GM23248 (cell line): ENCODE data around the gene GPR108. TPM values are rescaled to one million over a fixed set of nuclear protein-coding genes. Genes with fewer than 3 reads are reported as not detected.

Experiments used
- DNase-seq: peaks from one replicate; pipeline ENCODE4 v3.0.0-alpha.2; 2015
- H2AFZ ChIP-seq: fragments of 200-600 bp; sonication (generic); 2 replicates; pipeline ENCODE4 v1.6.1; 2016; ENCODE audit warnings: antibody characterized with exemption
- H3F3A ChIP-seq: fragments of 200-600 bp; sonication (generic); 2 replicates; pipeline ENCODE4 v1.6.1; 2016; ENCODE audit warnings: mild to moderate bottlenecking, antibody characterized with exemption, mixed run types; ENCODE audit not compliant: insufficient read depth
- H3K27ac ChIP-seq: fragments of 200-600 bp; sonication (generic); 2 replicates; pipeline ENCODE4 v1.5.1; 2016; ENCODE audit warnings: mild to moderate bottlenecking
- H3K27me3 ChIP-seq: fragments of 200-600 bp; sonication (generic); replicated peaks from 2 replicates; pipeline ENCODE4 v1.6.1; 2016; ENCODE audit warnings: mild to moderate bottlenecking; ENCODE audit not compliant: insufficient read depth
- H3K36me3 ChIP-seq: fragments of 200-600 bp; sonication (generic); 2 replicates; pipeline ENCODE4 v1.6.1; 2016; ENCODE audit warnings: low read depth, mild to moderate bottlenecking
- H3K4me1 ChIP-seq: fragments of 200-600 bp; sonication (generic); 2 replicates; pipeline ENCODE4 v1.6.1; 2016; ENCODE audit warnings: mild to moderate bottlenecking; ENCODE audit not compliant: insufficient read depth
- H3K4me2 ChIP-seq: fragments of 200-600 bp; sonication (generic); one replicate; pipeline ENCODE4 v1.6.1; 2016; ENCODE audit warnings: mild to moderate bottlenecking; ENCODE audit not compliant: unreplicated experiment
- H3K4me3 ChIP-seq: fragments of 200-600 bp; sonication (generic); 2 replicates; pipeline ENCODE4 v1.5.1; 2016; ENCODE audit warnings: mild to moderate bottlenecking
- H3K79me2 ChIP-seq: fragments of 200-600 bp; sonication (generic); 2 replicates; pipeline ENCODE4 v1.6.1; 2016; ENCODE audit warnings: mild to moderate bottlenecking; ENCODE audit not compliant: insufficient read depth
- H3K9ac ChIP-seq: fragments of 200-600 bp; sonication (generic); 2 replicates; pipeline ENCODE4 v1.6.1; 2016; ENCODE audit warnings: mild to moderate bottlenecking
- H3K9me2 ChIP-seq: fragments of 200-600 bp; sonication (generic); 2 replicates; pipeline ENCODE4 v1.6.1; 2016; ENCODE audit warnings: mixed run types, mild to moderate bottlenecking, moderate library complexity; ENCODE audit not compliant: insufficient read depth
- H3K9me3 ChIP-seq: fragments of 200-600 bp; sonication (generic); one replicate; pipeline ENCODE4 v1.6.1; 2017; ENCODE audit warnings: low read depth
- H4K20me1 ChIP-seq: fragments of 200-600 bp; sonication (generic); 2 replicates; pipeline ENCODE4 v1.6.0; 2016; ENCODE audit not compliant: insufficient read depth
- EZH2 ChIP-seq: fragments of 200-600 bp; sonication (generic); IDR thresholded peaks from 2 replicates; pipeline ENCODE4 v1.6.1; 2018; ENCODE audit warnings: antibody characterized with exemption, mild to moderate bottlenecking; ENCODE audit not compliant: insufficient read depth, poor library complexity, severe bottlenecking
- EZH2phosphoT487 ChIP-seq: fragments of 200-600 bp; sonication (generic); IDR thresholded peaks from 2 replicates; pipeline ENCODE4 v1.6.1; 2018; ENCODE audit warnings: antibody characterized with exemption, moderate library complexity, mild to moderate bottlenecking, low read depth; ENCODE audit not compliant: insufficient read depth
- WGBS, 2 experiments: methylation state at CpG; one replicate each; pipeline ENCODE4 v1.1.6; 2015 to 2017; ENCODE audit warnings: low lambda C conversion rate in 2 of 2, low coverage in 1 of 2; ENCODE audit errors: missing lambda C conversion rate in 2 of 2; 5-methylcytosine and 5-hydroxymethylcytosine counted together
- in situ Hi-C: fragments of 300-500 bp; cut with MboI; formaldehyde crosslinking; loops from 2 replicates; pipeline ENCODE4 v1.15.0; 2020
- polyA plus RNA-seq: library from polyadenylated mRNA; unstranded; fragments of >200 nt; fragmentation: Nextera tagmentation; extraction: Ambion mirVana; gene quantifications from 2 replicates; pipeline ENCODE4 v1.2.1, GENCODE V29; 2016
- total RNA-seq: library from RNA; depleted of rRNA; stranded (reverse); fragments of >200 nt; shearing (Covaris generic); gene quantifications from 2 replicates; pipeline ENCODE4 v1.2.3, GENCODE V29; 2014

Gene GPR108
- total and polyA plus RNA-seq, 2 experiments from 2014 or later: 75.7 to 78.8 TPM

DNA sequence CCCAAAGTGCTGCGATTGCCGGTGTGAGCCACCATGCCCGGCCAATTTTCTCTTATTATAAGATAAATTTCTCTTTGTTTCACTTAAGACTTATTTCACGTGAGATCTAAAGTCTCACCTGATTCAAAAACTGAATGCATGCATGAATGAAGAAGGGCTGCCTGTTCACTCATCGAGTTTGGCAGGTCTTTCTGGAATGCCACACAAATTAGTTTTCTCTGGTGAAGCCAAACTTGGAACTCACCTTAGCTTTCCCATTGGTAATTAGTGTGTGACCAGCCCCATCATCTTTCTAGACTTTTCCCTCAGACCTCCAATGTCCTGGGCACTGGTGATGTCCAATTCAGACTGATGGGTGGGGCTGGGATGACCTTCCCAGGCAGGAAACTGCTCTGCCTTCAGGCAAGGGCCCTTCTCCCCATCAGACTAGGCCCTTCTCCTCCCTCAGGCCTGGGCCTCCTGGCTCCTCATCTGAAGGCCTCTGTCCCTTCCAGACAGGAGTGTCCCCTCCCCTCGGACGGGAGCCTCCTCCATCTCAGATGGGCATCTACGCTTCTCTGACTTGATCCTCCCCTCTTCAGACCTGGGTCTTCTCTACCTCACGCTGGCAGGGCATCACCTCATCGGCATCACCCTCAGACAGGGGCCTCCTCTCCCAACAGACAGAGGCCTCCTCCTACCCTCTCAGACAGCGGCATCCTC is 31.3 kb downstream of the GPR108 start:
- no peak for DNase-seq
- H3K27me3 ChIP-seq: no peaks in the 10 kb centered on the region
- H3K4me3 ChIP-seq: no peak overlapping the region
- no peaks in the 10 kb centered on the region for H3F3A ChIP-seq
- H3K9me2 ChIP-seq: no peaks in the 10 kb centered on the region
- WGBS, 2 experiments: 79 to 84% methylated on average over 9 to 11 of the region's 11 CpGs
- H3K9me3 ChIP-seq: no peaks in the 10 kb centered on the region
- TF ChIP-seq EZH2phosphoT487 (no peak), EZH2 (no peak)
- no peak overlapping the region for H3K9ac ChIP-seq
- no peaks in the 10 kb centered on the region for H3K36me3 ChIP-seq
- H2AFZ ChIP-seq: no peak overlapping the region
- in situ Hi-C loops: no loop called here
- H3K4me2 ChIP-seq: no peak overlapping the region
- H3K79me2 ChIP-seq: no peaks in the 10 kb centered on the region
- no peaks in the 10 kb centered on the region for H3K4me1 ChIP-seq
- H4K20me1 ChIP-seq: no peaks in the 10 kb centered on the region
- no peak overlapping the region for H3K27ac ChIP-seq

DNA sequence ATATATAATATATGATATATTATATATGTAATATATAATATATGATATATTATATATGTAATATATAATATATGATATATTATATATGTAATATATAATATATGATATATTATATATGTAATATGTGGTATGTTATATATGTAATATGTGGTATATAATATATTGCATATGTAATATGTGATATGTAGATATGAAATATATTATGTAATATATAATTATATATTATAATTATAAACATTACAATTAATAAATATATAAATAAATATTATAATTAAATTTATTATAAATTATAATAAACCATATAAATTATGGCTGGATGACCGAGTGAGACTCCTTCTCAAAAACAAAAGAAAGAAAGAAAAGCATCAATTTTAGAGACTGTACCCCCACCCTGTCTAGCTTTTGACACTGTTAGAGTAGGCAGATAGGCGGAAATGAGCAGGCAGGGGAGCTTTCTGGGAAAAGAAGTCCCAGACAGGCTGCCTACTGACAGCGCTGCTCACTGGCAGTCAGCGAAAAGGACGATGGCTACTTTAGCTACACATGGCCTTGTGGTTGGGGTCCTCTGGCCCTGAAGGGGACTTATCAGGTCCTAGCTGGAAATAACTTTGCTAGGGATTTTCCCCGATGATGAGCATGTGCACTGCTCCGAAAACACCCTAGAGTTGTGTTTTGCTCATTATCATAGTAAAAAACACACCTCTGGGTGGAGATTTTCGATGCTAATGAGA is 36.6 kb downstream of the GPR108 start:
- Histone ChIP-seq H3K27me3 (no peaks in the 10 kb centered on the region), H3K4me1 (no peaks in the 10 kb centered on the region), H3K4me2 (no peak overlapping the region), H3K79me2 (no peaks in the 10 kb centered on the region), H2AFZ (no peak overlapping the region), H4K20me1 (no peaks in the 10 kb centered on the region), H3K36me3 (no peaks in the 10 kb centered on the region), H3F3A (no peaks in the 10 kb centered on the region), H3K9ac (no peak overlapping the region), H3K9me2 (no peaks in the 10 kb centered on the region), H3K9me3 (no peaks in the 10 kb centered on the region), H3K27ac (no peak overlapping the region), H3K4me3 (no peak overlapping the region)
- 77 to 79% methylated on average over 8 of the region's 8 CpGs for WGBS, 2 experiments
- TF ChIP-seq EZH2phosphoT487 (no peak), EZH2 (no peak)
- DNase-seq: no peak
- in situ Hi-C loops: no loop called here

DNA sequence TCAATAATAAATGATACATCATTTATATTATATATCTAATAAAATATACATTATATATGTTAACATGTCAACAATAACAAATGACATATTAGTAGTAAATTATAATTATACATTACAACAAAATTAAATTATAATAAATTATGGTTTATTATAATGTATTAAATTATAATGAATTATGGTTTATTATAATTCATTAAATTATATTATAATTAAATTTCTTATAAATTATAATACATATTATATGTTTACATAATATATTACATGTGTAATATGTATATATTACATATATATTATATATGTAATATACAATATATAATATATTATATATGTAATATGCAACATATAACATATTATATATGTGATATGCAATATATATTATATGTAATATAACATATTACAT is 37.4 kb downstream of the GPR108 start:
- DNase-seq: no peak
- Histone ChIP-seq H3K79me2 (no peaks in the 10 kb centered on the region), H3K9ac (no peak overlapping the region), H3K4me3 (no peak overlapping the region), H3K4me1 (no peaks in the 10 kb centered on the region), H3F3A (no peaks in the 10 kb centered on the region), H2AFZ (no peak overlapping the region), H3K9me3 (no peaks in the 10 kb centered on the region), H3K4me2 (no peak overlapping the region), H4K20me1 (no peaks in the 10 kb centered on the region), H3K36me3 (no peaks in the 10 kb centered on the region), H3K9me2 (no peaks in the 10 kb centered on the region), H3K27me3 (no peaks in the 10 kb centered on the region), H3K27ac (no peak overlapping the region)
- TF ChIP-seq EZH2: no peak
- no peak for TF ChIP-seq EZH2phosphoT487
- in situ Hi-C loops: no loop called here

DNA sequence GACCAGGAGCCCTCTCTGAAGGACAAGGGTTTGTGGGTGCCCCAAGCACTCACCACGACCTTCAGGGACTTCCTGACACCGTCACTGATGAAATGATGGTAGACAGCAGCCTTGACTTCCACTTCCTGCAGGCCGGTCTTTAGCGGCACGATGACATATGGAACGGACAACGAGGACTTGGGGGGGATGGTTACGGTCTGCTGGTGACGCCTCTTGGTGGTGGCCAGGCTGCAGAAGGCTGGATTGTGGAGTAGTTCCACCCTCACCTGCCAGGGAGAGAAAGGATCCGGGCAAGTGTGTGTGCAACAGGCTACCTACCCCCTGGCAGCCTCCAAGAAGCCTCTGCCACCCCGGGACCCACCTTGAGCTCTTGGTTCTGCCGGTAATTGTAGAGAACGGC is 40.1 kb downstream of the GPR108 start:
- in situ Hi-C loops: no loop called here
- TF ChIP-seq EZH2 (no peak), EZH2phosphoT487 (no peak)
- H3K4me3 ChIP-seq: no peak overlapping the region
- 78 to 79% methylated on average over 13 of the region's 13 CpGs for WGBS, 2 experiments
- DNase-seq: no peak
- H3K27ac ChIP-seq: no peak overlapping the region
- no peaks in the 10 kb centered on the region for H3F3A ChIP-seq
- H2AFZ ChIP-seq: no peak overlapping the region
- H3K4me2 ChIP-seq: no peak overlapping the region
- no peaks in the 10 kb centered on the region for H3K9me2 ChIP-seq
- no peaks in the 10 kb centered on the region for H3K79me2 ChIP-seq
- H3K9me3 ChIP-seq: no peaks in the 10 kb centered on the region
- no peak overlapping the region for H3K9ac ChIP-seq
- H3K4me1 ChIP-seq: no peaks in the 10 kb centered on the region
- no peaks in the 10 kb centered on the region for H4K20me1 ChIP-seq
- no peaks in the 10 kb centered on the region for H3K27me3 ChIP-seq
- H3K36me3 ChIP-seq: no peaks in the 10 kb centered on the region
